Esophagus squamous epithelium (tissue), 4 donors: ENCODE results near the gene ARHGAP12.

ENCODE experiments used
- POLR2A ChIP-seq, 4 donors: fragments of 450-650 bp; IDR thresholded peaks; one replicate each; pipeline ENCODE4 v1.6.1; 2017; ENCODE audit warnings: antibody characterized with exemption in 4 of 4, mild to moderate bottlenecking in 4 of 4, moderate library complexity in 3 of 4
- TF ChIP-seq, protein P1 (sequence below), 6 experiments: fragments of 450-650 bp in 4 of 6; fragments of 200-600 bp in 2 of 6; sonication (generic) in 2 of 6; IDR thresholded peaks; one replicate each; pipeline ENCODE4 v1.5.1; 2016 to 2019; ENCODE audit warnings: antibody characterized with exemption in 6 of 6, mild to moderate bottlenecking in 4 of 6, moderate library complexity in 4 of 6

DNA sequence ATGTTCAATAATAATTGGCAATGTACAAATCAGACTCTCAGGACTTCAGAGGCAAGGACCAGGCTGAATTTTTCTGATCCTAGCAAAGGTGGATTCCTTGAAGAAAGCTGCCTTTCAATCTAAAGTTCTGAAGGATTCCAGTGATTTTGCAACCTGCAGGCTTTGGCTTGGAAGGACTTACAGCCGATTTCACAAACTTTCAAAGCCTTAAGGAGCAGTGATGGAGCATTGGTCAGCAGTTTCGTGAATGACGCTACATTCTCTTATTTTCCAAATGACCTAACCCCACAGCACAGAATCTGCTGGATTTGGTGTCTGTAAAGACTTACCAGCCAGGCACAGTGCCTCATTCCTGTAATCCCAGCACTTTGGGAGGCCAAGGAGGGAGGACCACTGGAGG is 167.5 kb downstream of the ARHGAP12 start:
- no peak for TF ChIP-seq POLR2A (IDR thresholded peaks at IDR 0.05)
- TF ChIP-seq, protein P1, sequence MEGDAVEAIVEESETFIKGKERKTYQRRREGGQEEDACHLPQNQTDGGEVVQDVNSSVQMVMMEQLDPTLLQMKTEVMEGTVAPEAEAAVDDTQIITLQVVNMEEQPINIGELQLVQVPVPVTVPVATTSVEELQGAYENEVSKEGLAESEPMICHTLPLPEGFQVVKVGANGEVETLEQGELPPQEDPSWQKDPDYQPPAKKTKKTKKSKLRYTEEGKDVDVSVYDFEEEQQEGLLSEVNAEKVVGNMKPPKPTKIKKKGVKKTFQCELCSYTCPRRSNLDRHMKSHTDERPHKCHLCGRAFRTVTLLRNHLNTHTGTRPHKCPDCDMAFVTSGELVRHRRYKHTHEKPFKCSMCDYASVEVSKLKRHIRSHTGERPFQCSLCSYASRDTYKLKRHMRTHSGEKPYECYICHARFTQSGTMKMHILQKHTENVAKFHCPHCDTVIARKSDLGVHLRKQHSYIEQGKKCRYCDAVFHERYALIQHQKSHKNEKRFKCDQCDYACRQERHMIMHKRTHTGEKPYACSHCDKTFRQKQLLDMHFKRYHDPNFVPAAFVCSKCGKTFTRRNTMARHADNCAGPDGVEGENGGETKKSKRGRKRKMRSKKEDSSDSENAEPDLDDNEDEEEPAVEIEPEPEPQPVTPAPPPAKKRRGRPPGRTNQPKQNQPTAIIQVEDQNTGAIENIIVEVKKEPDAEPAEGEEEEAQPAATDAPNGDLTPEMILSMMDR (IDR thresholded peaks at IDR 0.05): no peak
